CD14-positive monocyte (primary cell): Measurements from ENCODE around the gene GAS6. TPM values are rescaled to one million over a fixed set of nuclear protein-coding genes. Genes with fewer than 3 reads are reported as not detected.

ENCODE experiments used
- DNase-seq, 3 donors: peaks; one replicate each; pipeline ENCODE4 v3.0.0-alpha.2; 2011 to 2022
- H2AFZ ChIP-seq: 2 replicates; pipeline ENCODE4 v1.6.0; 2012; ENCODE audit warnings: mild to moderate bottlenecking, low read depth, low read length, inconsistent platforms; ENCODE audit not compliant: insufficient read depth, poor library complexity, severe bottlenecking
- H3K27ac ChIP-seq, 2 donors: 1 replicate in 1 of 2; 2 replicates in 1 of 2; pipeline ENCODE4 v1.5.1; 2012 to 2013; ENCODE audit warnings: low read length in 2 of 2, control low read depth in 1 of 2, inconsistent platforms in 1 of 2, low read depth in 1 of 2, mild to moderate bottlenecking in 1 of 2
- H3K27me3 ChIP-seq, 2 donors: one replicate each; pipeline versions ENCODE4 v1.6.0 to v1.6.1; 2011 to 2013; ENCODE audit warnings: low read length in 2 of 2; ENCODE audit not compliant: control insufficient read depth in 2 of 2, insufficient read depth in 2 of 2
- H3K36me3 ChIP-seq, 2 donors: replicated peaks in 1 of 2; 1 replicate in 1 of 2; 2 replicates in 1 of 2; pipeline versions ENCODE4 v1.5.1 to v1.6.1; 2012 to 2013; ENCODE audit warnings: low read length in 2 of 2, control low read depth in 1 of 2, inconsistent platforms in 1 of 2, mild to moderate bottlenecking in 1 of 2; ENCODE audit not compliant: insufficient read depth in 2 of 2, control insufficient read depth in 1 of 2
- H3K4me1 ChIP-seq, 2 donors: 1 replicate in 1 of 2; 2 replicates in 1 of 2; pipeline versions ENCODE4 v1.5.1 to v1.6.1; 2012 to 2013; ENCODE audit warnings: low read length in 2 of 2, control low read depth in 1 of 2, inconsistent platforms in 1 of 2, mild to moderate bottlenecking in 1 of 2, moderate library complexity in 1 of 2; ENCODE audit not compliant: insufficient read depth in 2 of 2, control insufficient read depth in 1 of 2
- H3K4me2 ChIP-seq: replicated peaks from 2 replicates; pipeline ENCODE3; 2012; ENCODE audit warnings: low read length, moderate library complexity, mild to moderate bottlenecking; ENCODE audit not compliant: poor library complexity, severe bottlenecking; ENCODE audit errors: extremely low read depth
- H3K4me3 ChIP-seq, 3 experiments: fragments of 200-600 bp in 1 of 3; sonication (generic) in 1 of 3; replicated peaks in 1 of 3; 1 replicate in 2 of 3; 2 replicates in 1 of 3; pipeline ENCODE4 v1.5.1; 2011 to 2013; ENCODE audit warnings: low read length in 3 of 3, mild to moderate bottlenecking in 3 of 3, control low read depth in 2 of 3, low read depth in 2 of 3, inconsistent platforms in 1 of 3, moderate library complexity in 1 of 3
- H3K79me2 ChIP-seq: 2 replicates; pipeline ENCODE4 v1.6.0; 2012; ENCODE audit warnings: mild to moderate bottlenecking, control low read depth, inconsistent platforms, low read length, moderate library complexity; ENCODE audit not compliant: insufficient read depth
- H3K9ac ChIP-seq: 2 replicates; pipeline ENCODE4 v1.6.0; 2017; ENCODE audit warnings: low read length, mild to moderate bottlenecking; ENCODE audit not compliant: insufficient read depth, poor library complexity, severe bottlenecking
- H3K9me3 ChIP-seq, 2 donors: replicated peaks in 1 of 2; 1 replicate in 1 of 2; 2 replicates in 1 of 2; pipeline versions ENCODE4 v1.5.1 to v1.6.1; 2012 to 2013; ENCODE audit warnings: low read length in 2 of 2, control low read depth in 1 of 2; ENCODE audit not compliant: control insufficient read depth in 1 of 2, insufficient read depth in 1 of 2
- H4K20me1 ChIP-seq: 2 replicates; pipeline ENCODE4 v1.6.0; 2012; ENCODE audit warnings: mild to moderate bottlenecking, low read length, control low read depth, moderate library complexity; ENCODE audit not compliant: insufficient read depth
- H3K27ac Mint-ChIP-seq, 7 donors: one replicate each; pipeline ENCODE4 v1.8.0; 2020; ENCODE audit warnings: mild to moderate bottlenecking in 7 of 7, mixed read lengths in 7 of 7, moderate library complexity in 6 of 7, inconsistent platforms in 2 of 7
- H3K27me3 Mint-ChIP-seq, 3 donors: one replicate each; pipeline ENCODE4 v1.8.0; 2021 to 2022; ENCODE audit warnings: low read depth in 3 of 3, mild to moderate bottlenecking in 3 of 3, mixed read lengths in 3 of 3, moderate library complexity in 3 of 3, inconsistent platforms in 1 of 3
- H3K36me3 Mint-ChIP-seq, 2 donors: one replicate each; pipeline ENCODE4 v1.8.0; 2020; ENCODE audit warnings: mixed read lengths in 2 of 2, inconsistent platforms in 1 of 2, mild to moderate bottlenecking in 1 of 2
- H3K4me1 Mint-ChIP-seq: one replicate; pipeline ENCODE4 v1.8.0; 2020; ENCODE audit warnings: mild to moderate bottlenecking, mixed read lengths
- H3K4me3 Mint-ChIP-seq, 2 donors: one replicate each; pipeline ENCODE4 v1.8.0; 2020; ENCODE audit warnings: mild to moderate bottlenecking in 2 of 2, mixed read lengths in 2 of 2, moderate library complexity in 1 of 2
- H3K9me3 Mint-ChIP-seq, 7 donors: one replicate each; pipeline ENCODE4 v1.8.0; 2020 to 2022; ENCODE audit warnings: mixed read lengths in 7 of 7, mild to moderate bottlenecking in 6 of 7, moderate library complexity in 6 of 7, inconsistent platforms in 2 of 7
- WGBS: methylation state at CpG from one replicate; pipeline ENCODE4 v1.1.5; 2013; ENCODE audit warnings: missing lambda C conversion rate; ENCODE audit not compliant: insufficient coverage; 5-methylcytosine and 5-hydroxymethylcytosine counted together
- intact Hi-C, 2 donors: fragments of 100-400 bp; cut with micrococcal nuclease; formaldehyde crosslinking; loops; one replicate each; pipeline versions ENCODE4 v1.15.0 to v1.15.1; 2023
- polyA plus RNA-seq, 3 donors: library from polyadenylated mRNA; depleted of rRNA in 1 of 3; unstranded in 2 of 3; stranded (reverse) in 1 of 3; fragments of 300-500 nt in 2 of 3; fragments of >200 nt in 1 of 3; fragmentation: Illumina TruSeq in 2 of 3; gene quantifications; 1 replicate in 2 of 3; 2 replicates in 1 of 3; pipeline ENCODE4 v1.2.3, GENCODE V29; 2012 to 2021
- TF ChIP-seq, protein P1 (sequence below): fragments of 200-600 bp; IDR thresholded peaks from one replicate; pipeline ENCODE4 v1.8.0; 2022; ENCODE audit warnings: antibody characterized with exemption, mild to moderate bottlenecking

Gene GAS6
- polyA plus RNA-seq, 3 donors: 1.8 to 7.5 (median 1.9) TPM

- no peaks in the 10 kb centered on the region for H3K4me1 Mint-ChIP-seq
- 94% methylated on average over 21 of the region's 21 CpGs for WGBS
- intact Hi-C loops: no loop called here
- no peaks in the 10 kb centered on the region for H3K36me3 ChIP-seq
- H3K9me3 Mint-ChIP-seq: peaks cover 0 to 18% (median 7%) of the 10 kb centered on the region in 7 donors
- peaks cover 0 to 26% of the 10 kb centered on the region in 2 donors for H3K9me3 ChIP-seq
- H3K27ac Mint-ChIP-seq: no peak overlapping the region
- H3K27ac ChIP-seq: no peak overlapping the region
- no peaks in the 10 kb centered on the region for H3K36me3 Mint-ChIP-seq
- no peaks in the 10 kb centered on the region for H3K4me1 ChIP-seq
- peaks cover 6 to 31% (median 13%) of the 10 kb centered on the region in 3 donors for H3K27me3 Mint-ChIP-seq
- H3K4me2 ChIP-seq: no peak overlapping the region
- no peaks in the 10 kb centered on the region for H3K79me2 ChIP-seq
- H3K4me3 Mint-ChIP-seq: no peak overlapping the region
- H3K27me3 ChIP-seq: peaks cover 0 to 2% of the 10 kb centered on the region in 2 donors
- H2AFZ ChIP-seq: no peak overlapping the region
- H3K9ac ChIP-seq: no peak overlapping the region
- H3K4me3 ChIP-seq: no peak overlapping the region
- H4K20me1 ChIP-seq: no peaks in the 10 kb centered on the region
- no peak for DNase-seq
- TF ChIP-seq, protein P1, sequence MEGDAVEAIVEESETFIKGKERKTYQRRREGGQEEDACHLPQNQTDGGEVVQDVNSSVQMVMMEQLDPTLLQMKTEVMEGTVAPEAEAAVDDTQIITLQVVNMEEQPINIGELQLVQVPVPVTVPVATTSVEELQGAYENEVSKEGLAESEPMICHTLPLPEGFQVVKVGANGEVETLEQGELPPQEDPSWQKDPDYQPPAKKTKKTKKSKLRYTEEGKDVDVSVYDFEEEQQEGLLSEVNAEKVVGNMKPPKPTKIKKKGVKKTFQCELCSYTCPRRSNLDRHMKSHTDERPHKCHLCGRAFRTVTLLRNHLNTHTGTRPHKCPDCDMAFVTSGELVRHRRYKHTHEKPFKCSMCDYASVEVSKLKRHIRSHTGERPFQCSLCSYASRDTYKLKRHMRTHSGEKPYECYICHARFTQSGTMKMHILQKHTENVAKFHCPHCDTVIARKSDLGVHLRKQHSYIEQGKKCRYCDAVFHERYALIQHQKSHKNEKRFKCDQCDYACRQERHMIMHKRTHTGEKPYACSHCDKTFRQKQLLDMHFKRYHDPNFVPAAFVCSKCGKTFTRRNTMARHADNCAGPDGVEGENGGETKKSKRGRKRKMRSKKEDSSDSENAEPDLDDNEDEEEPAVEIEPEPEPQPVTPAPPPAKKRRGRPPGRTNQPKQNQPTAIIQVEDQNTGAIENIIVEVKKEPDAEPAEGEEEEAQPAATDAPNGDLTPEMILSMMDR: no peak
Measured at GRCh38 chr13:113877149-113877990, 13.5 kb upstream of the GAS6 start.

- H3K36me3 ChIP-seq: no peaks in the 10 kb centered on the region
- TF ChIP-seq, protein P1: no peak
- H3K4me3 Mint-ChIP-seq: no peak overlapping the region
- H3K27ac ChIP-seq: no peak overlapping the region
- no peak overlapping the region for H3K27ac Mint-ChIP-seq
- H2AFZ ChIP-seq: no peak overlapping the region
- peaks cover 0 to 26% of the 10 kb centered on the region in 2 donors for H3K9me3 ChIP-seq
- H3K4me2 ChIP-seq: no peak overlapping the region
- H3K27me3 ChIP-seq: peaks cover 0 to 6% of the 10 kb centered on the region in 2 donors
- no peaks in the 10 kb centered on the region for H4K20me1 ChIP-seq
- 85% methylated on average over 7 of the region's 18 CpGs for WGBS
- intact Hi-C loops: no loop called here
- peaks cover 0 to 18% (median 7%) of the 10 kb centered on the region in 7 donors for H3K9me3 Mint-ChIP-seq
- no peak for DNase-seq
- H3K27me3 Mint-ChIP-seq: peaks cover 2 to 29% (median 16%) of the 10 kb centered on the region in 3 donors
- no peaks in the 10 kb centered on the region for H3K79me2 ChIP-seq
- no peak overlapping the region for H3K9ac ChIP-seq
- no peak overlapping the region for H3K4me3 ChIP-seq
- H3K4me1 Mint-ChIP-seq: no peaks in the 10 kb centered on the region
- no peaks in the 10 kb centered on the region for H3K4me1 ChIP-seq
- H3K36me3 Mint-ChIP-seq: no peaks in the 10 kb centered on the region
Measured at GRCh38 chr13:113876346-113877148, 12.7 kb upstream of the GAS6 start.
